Epithelial cell of prostate (primary cell): ENCODE results near the gene TP73.
A peak's percentile ranks its signal among the peaks of the same experiment; 100 is the strongest.

Experiments
- DNase-seq: peaks from one replicate; pipeline ENCODE4 v3.0.0-alpha.2; 2011; ENCODE audit warnings: low read depth, low spot score
- H3K27ac ChIP-seq: fragments of 450-650 bp; 2 replicates; pipeline ENCODE4 v1.5.1; 2017; ENCODE audit warnings: mild to moderate bottlenecking

Gene TP73

GRCh38 chr1:3700631-3701030 lies 48.3 kb downstream of the TP73 start:
- no peak for DNase-seq
- H3K27ac ChIP-seq: no peak overlapping the region

GRCh38 chr1:3702528-3702927 lies 50.2 kb downstream of the TP73 start:
- no peak overlapping the region for H3K27ac ChIP-seq
- DNase-seq: no peak

GRCh38 chr1:3702990-3703728 lies 50.8 kb downstream of the TP73 start:
- no peak overlapping the region for H3K27ac ChIP-seq
- DNase-seq: no peak

DNA sequence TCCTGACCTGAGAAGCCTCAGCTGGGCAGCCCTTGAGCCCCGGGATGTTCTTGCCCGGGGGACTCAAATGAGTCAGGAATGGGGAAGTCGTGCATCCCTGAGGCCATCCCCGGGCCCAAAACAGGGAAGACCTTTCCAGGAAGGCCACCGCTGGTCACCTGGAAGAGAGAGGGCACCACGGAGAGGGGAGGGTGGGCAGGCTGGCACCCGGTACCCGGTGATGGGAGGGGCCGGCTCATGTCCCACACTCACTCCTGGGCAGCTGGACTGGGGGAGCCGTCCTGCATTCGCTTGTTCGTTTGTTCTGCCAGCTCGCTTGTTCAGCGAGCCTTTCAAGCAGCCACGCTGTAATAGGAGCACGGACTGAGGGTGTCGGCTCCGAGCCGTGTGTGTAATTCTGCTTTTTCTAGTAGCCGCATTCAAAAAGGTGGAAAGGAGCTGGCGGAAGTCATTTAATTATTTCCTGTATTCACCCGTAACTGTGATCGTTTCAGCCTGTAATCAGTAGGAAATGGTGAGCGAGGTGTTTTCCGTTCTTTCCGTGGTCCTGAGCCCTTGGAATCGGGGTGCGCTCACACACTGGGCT lies 51.6 kb downstream of the TP73 start:
- no peak for DNase-seq
- no peak overlapping the region for H3K27ac ChIP-seq

- DNase-seq: no peak
- H3K27ac ChIP-seq: no peak overlapping the region
Measured at GRCh38 chr1:3705341-3705950, 53.1 kb downstream of the TP73 start.

GRCh38 chr1:3706651-3707297 lies 54.5 kb downstream of the TP73 start:
- no peak overlapping the region for H3K27ac ChIP-seq
- no peak for DNase-seq

DNA sequence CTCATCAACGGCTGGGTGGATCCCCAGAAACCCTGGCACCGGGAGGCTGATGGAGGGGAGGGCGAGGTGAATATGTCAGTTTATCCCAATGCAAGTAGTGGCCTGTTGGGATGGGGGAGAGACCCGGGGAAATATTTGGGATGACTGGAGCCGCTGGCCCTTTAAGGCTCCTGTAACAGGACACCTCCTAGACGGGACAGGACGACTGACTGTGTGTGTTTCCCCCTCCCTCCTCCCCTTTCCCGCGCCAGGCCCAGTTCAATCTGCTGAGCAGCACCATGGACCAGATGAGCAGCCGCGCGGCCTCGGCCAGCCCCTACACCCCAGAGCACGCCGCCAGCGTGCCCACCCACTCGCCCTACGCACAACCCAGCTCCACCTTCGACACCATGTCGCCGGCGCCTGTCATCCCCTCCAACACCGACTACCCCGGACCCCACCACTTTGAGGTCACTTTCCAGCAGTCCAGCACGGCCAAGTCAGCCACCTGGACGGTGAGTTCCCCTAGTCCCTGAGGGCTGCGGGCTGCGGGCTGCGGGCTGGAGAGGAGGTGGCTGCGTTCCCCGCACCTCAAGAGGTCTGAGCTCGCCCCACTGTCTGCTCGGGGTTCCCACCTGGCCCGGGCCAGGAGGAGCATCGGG lies 55.1 kb downstream of the TP73 start:
- no peak for DNase-seq
- no peak overlapping the region for H3K27ac ChIP-seq

- H3K27ac ChIP-seq: no peak overlapping the region
- no peak for DNase-seq
Measured at GRCh38 chr1:3707939-3708328, 55.6 kb downstream of the TP73 start.

DNA sequence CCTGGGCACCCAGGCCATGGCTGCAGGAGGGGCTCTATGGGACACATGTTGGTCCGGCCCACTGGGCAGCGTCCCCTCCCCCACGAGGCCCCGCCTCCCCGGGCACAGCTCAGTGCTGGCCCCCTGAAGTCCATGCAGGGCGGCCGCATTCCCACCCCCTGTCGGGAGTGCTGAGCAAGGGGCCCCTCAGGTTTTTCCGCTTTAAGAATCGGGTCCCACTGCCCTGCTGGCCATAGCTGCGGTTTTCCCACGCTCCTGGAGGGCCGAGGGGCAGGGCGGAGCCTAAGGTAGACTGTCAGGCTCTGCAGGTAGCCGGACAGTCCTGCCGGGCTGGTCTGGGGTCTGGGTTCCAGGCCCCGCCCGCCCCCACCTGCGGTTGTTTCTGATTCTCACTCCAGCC lies 56.5 kb downstream of the TP73 start:
- DNase-seq: no peak
- no peak overlapping the region for H3K27ac ChIP-seq

DNA sequence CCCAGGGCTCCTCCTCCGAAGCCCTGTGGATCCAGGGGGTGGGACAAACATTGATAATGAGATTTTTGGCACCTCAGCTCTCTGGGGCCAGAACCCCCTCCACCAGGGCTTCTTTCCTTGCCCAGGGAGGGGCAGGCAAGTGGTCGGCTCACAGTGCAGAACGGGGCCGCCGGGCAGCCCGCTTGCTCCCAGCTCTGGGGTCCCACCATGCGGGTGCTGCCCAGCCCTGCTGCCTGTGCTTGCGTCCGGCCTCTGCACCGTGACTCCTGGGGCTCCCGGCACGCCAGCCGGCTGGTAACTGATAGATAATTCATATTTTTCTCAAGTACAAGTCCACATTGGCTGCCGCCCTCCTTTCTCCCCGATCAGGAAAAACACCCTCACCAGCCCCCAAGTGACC lies 57.9 kb downstream of the TP73 start:
- DNase-seq: no peak
- H3K27ac ChIP-seq: no peak overlapping the region

- DNase-seq: no peak
- H3K27ac ChIP-seq: no peak overlapping the region
Measured at GRCh38 chr1:3711381-3711779, 59.1 kb downstream of the TP73 start.

DNA sequence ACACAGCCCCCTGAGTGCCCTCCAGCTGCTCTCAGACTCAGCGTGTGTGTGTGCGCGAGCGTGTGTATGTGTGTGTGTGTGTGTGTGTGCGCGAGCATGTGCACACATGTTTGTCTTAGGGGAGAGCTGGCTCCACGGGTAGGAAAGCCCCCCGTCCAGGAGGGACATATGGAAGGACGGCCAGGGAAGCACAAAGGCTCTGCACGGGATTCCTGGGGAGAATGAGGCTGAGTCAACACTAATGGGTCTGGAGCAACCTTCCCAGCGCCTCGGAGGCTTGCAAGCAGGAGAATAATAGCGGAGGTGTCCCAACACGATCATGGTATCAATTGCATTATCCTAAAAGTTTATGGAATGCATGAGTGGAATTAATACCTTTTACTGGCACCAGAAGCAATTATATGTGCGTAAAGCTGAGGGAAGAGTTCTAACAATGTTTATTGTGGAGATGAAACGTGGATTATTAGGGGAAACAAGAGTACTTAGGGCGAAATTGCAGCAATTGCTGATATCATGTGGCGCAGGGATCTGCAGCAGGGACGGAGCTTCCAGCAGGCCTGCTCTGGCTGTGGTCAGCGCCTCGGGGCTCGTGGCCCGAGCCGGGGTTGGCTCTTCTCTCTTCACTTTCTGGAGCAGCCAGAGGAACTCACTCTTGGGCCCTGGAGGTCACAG lies 59.6 kb downstream of the TP73 start:
- DNase-seq: peak; percentile 24
- H3K27ac ChIP-seq: no peak overlapping the region

DNA sequence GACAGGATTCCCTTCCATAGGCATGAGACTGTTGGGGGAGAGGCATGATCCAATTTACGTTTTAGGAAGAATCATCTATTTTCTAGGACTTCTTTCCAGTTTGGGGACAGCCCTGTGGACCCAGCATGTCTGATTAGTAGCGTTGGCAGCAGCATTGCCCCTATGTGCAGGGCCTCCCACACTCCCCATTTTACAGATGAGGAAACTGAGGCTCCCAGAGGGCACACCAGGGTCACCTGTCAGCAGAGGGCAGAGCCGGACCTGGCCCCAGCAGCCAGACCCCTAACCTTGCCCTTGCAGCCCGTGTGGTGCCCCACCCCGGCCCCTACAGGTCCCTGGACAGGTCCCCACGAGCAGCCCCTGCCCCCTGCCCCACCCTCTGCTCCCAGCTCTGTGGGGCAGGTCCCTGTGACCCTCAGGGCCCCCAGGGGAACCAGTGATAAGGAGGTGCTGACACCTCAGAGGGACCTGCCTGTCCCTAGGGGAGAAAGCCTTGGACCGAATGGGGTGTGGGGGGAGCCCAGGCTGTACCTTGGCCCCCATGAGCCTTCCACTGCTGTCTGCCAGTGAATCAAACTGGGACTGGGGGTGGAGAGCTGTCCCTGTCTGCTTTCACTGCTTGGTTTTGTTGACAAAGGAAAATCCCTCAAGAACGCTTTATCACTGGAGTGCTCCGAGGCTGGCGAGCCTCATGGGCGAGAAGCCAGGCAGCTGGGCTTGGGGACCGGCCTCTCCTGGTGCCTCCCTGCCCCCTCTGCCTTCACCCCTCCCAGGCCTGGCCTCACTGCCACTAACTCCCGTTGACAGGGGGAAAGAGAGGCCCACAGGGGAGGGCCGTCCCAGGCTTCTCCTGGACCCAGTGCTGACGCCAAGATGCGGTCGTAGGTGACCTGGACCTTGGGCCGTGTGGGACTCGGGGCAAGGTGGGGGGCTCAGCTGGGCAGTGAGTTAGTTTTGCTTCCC lies 60.5 kb downstream of the TP73 start:
- H3K27ac ChIP-seq: no peak overlapping the region
- no peak for DNase-seq

- no peak overlapping the region for H3K27ac ChIP-seq
- no peak for DNase-seq
Measured at GRCh38 chr1:3713840-3714239, 61.5 kb downstream of the TP73 start.

DNA sequence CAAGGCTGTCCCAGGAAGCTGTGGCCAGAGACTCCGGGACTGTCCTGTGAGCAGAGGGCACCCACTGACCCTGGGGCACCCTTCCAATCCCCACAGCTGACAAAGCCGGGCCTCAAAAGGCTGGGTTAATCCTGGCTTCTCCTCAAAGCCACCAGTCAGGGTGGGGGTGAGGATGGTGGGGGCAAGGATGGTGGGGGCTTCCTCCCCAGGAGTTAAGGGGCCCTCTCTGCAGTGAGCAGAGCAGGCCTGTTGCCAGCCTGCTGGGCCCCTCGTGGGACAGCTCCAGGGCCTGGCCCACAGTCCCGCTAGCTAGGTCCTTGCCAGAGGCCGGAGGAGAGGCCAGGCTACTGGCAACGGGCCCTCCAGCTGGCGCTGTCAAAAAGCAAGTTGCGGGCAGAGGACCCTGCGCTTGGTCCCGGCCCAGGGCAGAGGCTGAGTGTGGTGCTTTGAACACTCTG lies 62.0 kb downstream of the TP73 start:
- DNase-seq: no peak

DNA sequence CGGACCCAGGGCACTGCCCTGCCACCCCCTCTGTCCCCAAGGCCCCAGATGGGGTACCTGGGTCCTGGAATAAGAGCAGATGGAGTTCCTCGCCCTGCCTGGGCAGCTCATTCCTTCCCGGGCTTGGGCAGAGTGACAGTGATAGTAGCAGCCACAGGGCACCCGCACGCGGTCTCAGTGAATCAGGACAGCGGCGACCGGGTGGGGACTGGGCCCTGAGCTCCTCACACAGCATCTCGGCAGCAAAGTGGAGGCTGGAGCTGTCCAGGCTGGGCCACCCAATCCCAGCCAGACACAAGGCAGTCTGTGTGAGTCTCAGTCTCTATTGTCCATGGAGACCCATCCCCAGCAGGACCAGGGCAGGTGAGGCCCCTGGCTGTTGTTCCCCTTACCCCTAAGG lies 62.5 kb downstream of the TP73 start:
- no peak for DNase-seq
- no peak overlapping the region for H3K27ac ChIP-seq

More for the DNA sequence above, 62.0 kb downstream of the TP73 start:
- H3K27ac ChIP-seq: no peak overlapping the region

GRCh38 chr1:3716351-3716750 lies 64.0 kb downstream of the TP73 start:
- DNase-seq: no peak
- H3K27ac ChIP-seq: peak overlapping the region; percentile 67

GRCh38 chr1:3717041-3717714 lies 64.9 kb downstream of the TP73 start:
- peak; percentile 92 for DNase-seq
- H3K27ac ChIP-seq: peak overlapping the region; percentile 67
